ENCODE results near the gene PCDHA9. TPM values are rescaled to one million over a fixed set of nuclear protein-coding genes. Genes with fewer than 3 reads are reported as not detected.
"Not testable (repeated sequence)": the region's sequence is repeated elsewhere in the genome, so short reads cannot be mapped to it uniquely, and the experiment has no call there.

Gene PCDHA9
- total RNA-seq, 1 donor from 2014 or later = not detected

- ChIA-PET POLR2A (no interaction called here), CTCF (no interaction called here)
- H3K4me1 Mint-ChIP-seq = no peaks in the 10 kb centered on the region
- ATAC-seq (ENCODE audit: low read depth) (no peak), DNase-seq (no peak)
- H3K27ac Mint-ChIP-seq = no peak overlapping the region
- H3K9me3 Mint-ChIP-seq = peaks cover 6% of the 10 kb centered on the region
- H3K36me3 Mint-ChIP-seq (ENCODE audit: low read depth) = peaks cover 2% of the 10 kb centered on the region
- H3K27me3 Mint-ChIP-seq = peaks cover 9% of the 10 kb centered on the region
- intact Hi-C loops (cut with micrococcal nuclease) = no loop called here
- TF ChIP-seq, protein P1, sequence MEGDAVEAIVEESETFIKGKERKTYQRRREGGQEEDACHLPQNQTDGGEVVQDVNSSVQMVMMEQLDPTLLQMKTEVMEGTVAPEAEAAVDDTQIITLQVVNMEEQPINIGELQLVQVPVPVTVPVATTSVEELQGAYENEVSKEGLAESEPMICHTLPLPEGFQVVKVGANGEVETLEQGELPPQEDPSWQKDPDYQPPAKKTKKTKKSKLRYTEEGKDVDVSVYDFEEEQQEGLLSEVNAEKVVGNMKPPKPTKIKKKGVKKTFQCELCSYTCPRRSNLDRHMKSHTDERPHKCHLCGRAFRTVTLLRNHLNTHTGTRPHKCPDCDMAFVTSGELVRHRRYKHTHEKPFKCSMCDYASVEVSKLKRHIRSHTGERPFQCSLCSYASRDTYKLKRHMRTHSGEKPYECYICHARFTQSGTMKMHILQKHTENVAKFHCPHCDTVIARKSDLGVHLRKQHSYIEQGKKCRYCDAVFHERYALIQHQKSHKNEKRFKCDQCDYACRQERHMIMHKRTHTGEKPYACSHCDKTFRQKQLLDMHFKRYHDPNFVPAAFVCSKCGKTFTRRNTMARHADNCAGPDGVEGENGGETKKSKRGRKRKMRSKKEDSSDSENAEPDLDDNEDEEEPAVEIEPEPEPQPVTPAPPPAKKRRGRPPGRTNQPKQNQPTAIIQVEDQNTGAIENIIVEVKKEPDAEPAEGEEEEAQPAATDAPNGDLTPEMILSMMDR (IDR thresholded peaks at IDR 0.05) = no peak
- H3K4me3 Mint-ChIP-seq = no peak overlapping the region
These were observed 24.7 kb upstream of the PCDHA9 start for GRCh38 chr5:140823475-140823874.

DNA sequence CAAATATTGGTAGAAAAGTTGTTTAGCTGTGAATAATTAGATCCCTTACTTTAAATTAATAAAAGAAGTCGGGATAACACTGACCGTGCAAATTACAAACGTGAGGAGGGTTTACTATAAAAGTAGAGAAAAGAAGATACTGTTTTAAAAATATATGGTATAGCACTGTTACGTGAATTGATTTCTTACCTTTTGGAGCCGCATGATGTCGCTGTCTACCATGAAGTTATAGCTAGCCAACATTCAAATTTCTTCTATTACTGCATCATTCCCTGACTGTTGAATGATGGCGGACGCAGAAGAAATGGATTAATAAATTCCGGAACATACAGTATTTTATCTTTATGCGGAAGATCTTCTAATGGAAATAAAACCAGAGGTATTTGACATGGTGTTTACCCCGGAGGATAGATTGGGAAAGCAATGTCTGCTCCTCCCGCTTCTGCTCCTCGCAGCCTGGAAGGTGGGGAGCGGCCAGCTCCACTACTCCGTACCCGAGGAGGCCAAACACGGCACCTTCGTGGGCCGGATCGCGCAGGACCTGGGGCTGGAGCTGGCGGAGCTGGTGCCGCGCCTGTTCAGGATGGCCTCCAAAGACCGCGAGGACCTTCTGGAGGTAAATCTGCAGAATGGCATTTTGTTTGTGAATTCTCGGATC lies 20.3 kb upstream of the PCDHA9 start, which contains the start of gene PCDHA6:
TSS of gene PCDHA6 (plus strand) at position 257 of the 658 bp plus-strand sequence. CDS start at position 389, 132 bp downstream.
- DNase-seq (no peak), ATAC-seq (ENCODE audit: low read depth) (no peak)
- TF ChIP-seq, protein P1 (IDR thresholded peaks at IDR 0.05) = no peak
- no peak within 1 kb of the TSS for H3K27ac Mint-ChIP-seq
- no peak within 1 kb of the TSS for H3K4me3 Mint-ChIP-seq
- ChIA-PET POLR2A (no interaction called here), CTCF (no interaction called here)
- peaks cover 16% of the 10 kb centered on the region for H3K27me3 Mint-ChIP-seq
- H3K9me3 Mint-ChIP-seq = peaks cover 10% of the 10 kb centered on the region
- H3K36me3 Mint-ChIP-seq (ENCODE audit: low read depth) = peaks cover 2% of the 10 kb centered on the region
- no peaks in the 10 kb centered on the region for H3K4me1 Mint-ChIP-seq
- intact Hi-C loops (cut with micrococcal nuclease) = no loop called here

- no peak overlapping the region for H3K4me3 Mint-ChIP-seq
- H3K36me3 Mint-ChIP-seq (ENCODE audit: low read depth) = peaks cover 2% of the 10 kb centered on the region
- TF ChIP-seq, protein P1 (IDR thresholded peaks at IDR 0.05) = no peak
- H3K4me1 Mint-ChIP-seq = no peaks in the 10 kb centered on the region
- H3K27ac Mint-ChIP-seq = no peak overlapping the region
- no peak for ATAC-seq (ENCODE audit: low read depth)
- H3K27me3 Mint-ChIP-seq = peaks cover 18% of the 10 kb centered on the region
- H3K9me3 Mint-ChIP-seq = peaks cover 10% of the 10 kb centered on the region
- ChIA-PET POLR2A (no interaction called here), CTCF (no interaction called here)
- intact Hi-C loops (cut with micrococcal nuclease) = no loop called here
- DNase-seq = no peak
These were observed 19.8 kb upstream of the PCDHA9 start for GRCh38 chr5:140828362-140828737.

GRCh38 chr5:140829511-140830501 lies 18.4 kb upstream of the PCDHA9 start:
- H3K4me3 Mint-ChIP-seq; CTCF ChIA-PET; H3K36me3 Mint-ChIP-seq (ENCODE audit: low read depth); ATAC-seq (ENCODE audit: low read depth); H3K4me1 Mint-ChIP-seq; H3K27ac Mint-ChIP-seq; H3K9me3 Mint-ChIP-seq; POLR2A ChIA-PET; DNase-seq; intact Hi-C loops (cut with micrococcal nuclease): not testable (repeated sequence)
- H3K27me3 Mint-ChIP-seq = peaks cover 26% of the 10 kb centered on the region

DNA sequence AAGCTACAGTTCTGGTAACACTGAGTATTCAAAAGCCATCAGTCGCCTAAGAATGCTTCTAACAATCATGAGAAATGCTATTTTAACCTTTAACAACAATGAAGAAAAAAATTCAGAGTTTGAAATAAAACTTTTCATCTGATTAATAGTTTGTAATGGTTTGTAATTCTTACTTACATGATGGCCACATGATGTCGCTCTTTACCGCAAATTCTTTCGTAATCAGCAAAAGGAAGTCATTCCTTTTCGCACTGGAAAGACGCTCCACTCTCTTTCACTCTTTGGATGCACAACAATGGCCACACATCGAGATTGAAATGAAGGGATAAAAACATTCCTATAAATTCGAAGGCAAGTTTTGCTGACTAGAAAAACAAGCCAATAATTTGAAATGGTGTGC lies 14.2 kb upstream of the PCDHA9 start, which contains the start of gene PCDHA7:
TSS of gene PCDHA7 (plus strand) at position 277 of the 400 bp plus-strand sequence. CDS start at position 392, 115 bp downstream.
- ATAC-seq (ENCODE audit: low read depth) = no peak
- POLR2A ChIA-PET = no interaction called here
- CTCF ChIA-PET = no interaction called here
- no peaks in the 10 kb centered on the region for H3K36me3 Mint-ChIP-seq (ENCODE audit: low read depth)
- no peak within 1 kb of the TSS for H3K4me3 Mint-ChIP-seq
- TF ChIP-seq, protein P1 (IDR thresholded peaks at IDR 0.05) = no peak
- H3K27ac Mint-ChIP-seq = no peak within 1 kb of the TSS
- H3K27me3 Mint-ChIP-seq = peaks cover 14% of the 10 kb centered on the region
- no peaks in the 10 kb centered on the region for H3K4me1 Mint-ChIP-seq
- intact Hi-C loops (cut with micrococcal nuclease) = no loop called here
- DNase-seq = no peak
- peaks cover 4% of the 10 kb centered on the region for H3K9me3 Mint-ChIP-seq

GRCh38 chr5:140834439-140835008 lies 13.7 kb upstream of the PCDHA9 start:
- peaks cover 14% of the 10 kb centered on the region for H3K27me3 Mint-ChIP-seq
- H3K4me3 Mint-ChIP-seq; H3K27ac Mint-ChIP-seq; H3K4me1 Mint-ChIP-seq; POLR2A ChIA-PET; intact Hi-C loops (cut with micrococcal nuclease); H3K9me3 Mint-ChIP-seq; H3K36me3 Mint-ChIP-seq (ENCODE audit: low read depth); DNase-seq; CTCF ChIA-PET; ATAC-seq (ENCODE audit: low read depth): not testable (repeated sequence)
